SK-N-SH treated with all-trans-retinoic acid at 6 μM for 48 hours (cell line): Measurements from ENCODE around the gene AGPAT3.

Experiments used
- ATAC-seq: fragments of 200-7000 bp; cut with Tn5 transposase; 3 replicates; pipeline ENCODE4 v1.9.1; 2020; ENCODE audit warnings: mild to moderate bottlenecking, moderate library complexity
- ARNTL ChIP-seq: fragments of 450-650 bp; formaldehyde crosslinking; IDR thresholded peaks from 2 replicates; pipeline ENCODE4 v1.5.0; 2020; ENCODE audit warnings: low read depth, mild to moderate bottlenecking, moderate library complexity, borderline replicate concordance
- BACH2 ChIP-seq: fragments of 250-450 bp; sonication (Bioruptor Pico); IDR thresholded peaks from 2 replicates; pipeline ENCODE4 v1.9.0; 2021; ENCODE audit warnings: mild to moderate bottlenecking, borderline replicate concordance
- CSDC2 ChIP-seq: fragments of 250-450 bp; sonication (Bioruptor Pico); IDR thresholded peaks from 2 replicates; pipeline ENCODE4 v1.5.0; 2020; ENCODE audit warnings: mild to moderate bottlenecking, moderate library complexity
- ESRRG ChIP-seq: fragments of 250-450 bp; sonication (Bioruptor Pico); IDR thresholded peaks from 2 replicates; pipeline ENCODE4 v1.6.1; 2021; ENCODE audit warnings: mild to moderate bottlenecking
- GLIS3 ChIP-seq: fragments of 250-450 bp; sonication (Bioruptor Pico); IDR thresholded peaks from 2 replicates; pipeline ENCODE4 v1.5.0; 2020; ENCODE audit warnings: mild to moderate bottlenecking, moderate library complexity
- ISL1 ChIP-seq: fragments of 250-450 bp; sonication (Bioruptor Pico); IDR thresholded peaks from 2 replicates; pipeline ENCODE4 v2.1.2; 2022; ENCODE audit warnings: mild to moderate bottlenecking, moderate library complexity
- OSR1 ChIP-seq: fragments of 250-450 bp; sonication (Bioruptor Pico); IDR thresholded peaks from 2 replicates; pipeline ENCODE4 v1.8.0; 2022; ENCODE audit warnings: moderate library complexity, mild to moderate bottlenecking, inconsistent platforms
- PPARA ChIP-seq: fragments of 250-450 bp; sonication (Bioruptor Pico); IDR thresholded peaks from 2 replicates; pipeline ENCODE4 v1.5.0; 2020; ENCODE audit warnings: mild to moderate bottlenecking, borderline replicate concordance
- RARB ChIP-seq: fragments of 250-450 bp; sonication (Bioruptor Pico); IDR thresholded peaks from 2 replicates; pipeline ENCODE4 v1.8.0; 2021; ENCODE audit warnings: mild to moderate bottlenecking, moderate library complexity
- SNAI2 ChIP-seq: fragments of 250-450 bp; sonication (Bioruptor Pico); IDR thresholded peaks from 2 replicates; pipeline ENCODE4 v1.5.0; 2020; ENCODE audit warnings: mild to moderate bottlenecking, moderate library complexity
- TCF4 ChIP-seq: fragments of 250-450 bp; sonication (Bioruptor Pico); IDR thresholded peaks from 2 replicates; pipeline ENCODE4 v1.8.0; 2021; ENCODE audit warnings: mild to moderate bottlenecking, moderate library complexity, borderline replicate concordance
- TOX ChIP-seq: fragments of 250-450 bp; sonication (Bioruptor Pico); IDR thresholded peaks from 2 replicates; pipeline ENCODE4 v1.8.0; 2021; ENCODE audit warnings: mild to moderate bottlenecking, moderate library complexity, borderline replicate concordance
- ZC3H10 ChIP-seq: fragments of 250-450 bp; sonication (Bioruptor Pico); IDR thresholded peaks from 2 replicates; pipeline ENCODE4 v1.5.1; 2021; ENCODE audit warnings: mild to moderate bottlenecking, moderate library complexity
- ZFP3 ChIP-seq: fragments of 250-450 bp; sonication (Bioruptor Pico); IDR thresholded peaks from 2 replicates; pipeline ENCODE4 v1.5.0; 2020; ENCODE audit warnings: mild to moderate bottlenecking, moderate library complexity
- ZFP30 ChIP-seq: fragments of 450-650 bp; formaldehyde crosslinking; IDR thresholded peaks from 2 replicates; pipeline ENCODE4 v1.5.0; 2022; ENCODE audit warnings: mild to moderate bottlenecking, moderate library complexity
- ZNF565 ChIP-seq: fragments of 450-650 bp; formaldehyde crosslinking; conservative IDR thresholded peaks from 2 replicates; pipeline ENCODE4 v1.5.0; 2020; ENCODE audit warnings: low read depth, mild to moderate bottlenecking, moderate library complexity
- ZNF70 ChIP-seq: fragments of 450-650 bp; formaldehyde crosslinking; IDR thresholded peaks from 2 replicates; pipeline ENCODE4 v1.5.0; 2020; ENCODE audit warnings: mild to moderate bottlenecking, moderate library complexity
- ZNF8 ChIP-seq: fragments of 450-650 bp; formaldehyde crosslinking; IDR thresholded peaks from 2 replicates; pipeline ENCODE4 v1.5.0; 2020; ENCODE audit warnings: mild to moderate bottlenecking, moderate library complexity
- TF ChIP-seq, protein P1 (sequence below): fragments of 250-450 bp; sonication (Bioruptor Pico); IDR thresholded peaks from 2 replicates; pipeline ENCODE4 v1.5.0; 2020; ENCODE audit warnings: mild to moderate bottlenecking, moderate library complexity
- TF ChIP-seq, protein P2 (sequence below): fragments of 250-450 bp; sonication (Bioruptor Pico); IDR thresholded peaks from 2 replicates; pipeline ENCODE4 v1.5.1; 2020; ENCODE audit warnings: low read depth, mild to moderate bottlenecking, moderate library complexity
- TF ChIP-seq, protein P3 (sequence below): fragments of 250-450 bp; sonication (Bioruptor Pico); IDR thresholded peaks from 2 replicates; pipeline ENCODE4 v1.8.0; 2021; ENCODE audit warnings: low read depth, mild to moderate bottlenecking, moderate library complexity, borderline replicate concordance
- TF ChIP-seq, protein P4 (sequence below): fragments of 250-450 bp; sonication (Bioruptor Pico); IDR thresholded peaks from 2 replicates; pipeline ENCODE4 v1.8.0; 2020; ENCODE audit warnings: mild to moderate bottlenecking, moderate library complexity, borderline replicate concordance

Gene AGPAT3

DNA sequence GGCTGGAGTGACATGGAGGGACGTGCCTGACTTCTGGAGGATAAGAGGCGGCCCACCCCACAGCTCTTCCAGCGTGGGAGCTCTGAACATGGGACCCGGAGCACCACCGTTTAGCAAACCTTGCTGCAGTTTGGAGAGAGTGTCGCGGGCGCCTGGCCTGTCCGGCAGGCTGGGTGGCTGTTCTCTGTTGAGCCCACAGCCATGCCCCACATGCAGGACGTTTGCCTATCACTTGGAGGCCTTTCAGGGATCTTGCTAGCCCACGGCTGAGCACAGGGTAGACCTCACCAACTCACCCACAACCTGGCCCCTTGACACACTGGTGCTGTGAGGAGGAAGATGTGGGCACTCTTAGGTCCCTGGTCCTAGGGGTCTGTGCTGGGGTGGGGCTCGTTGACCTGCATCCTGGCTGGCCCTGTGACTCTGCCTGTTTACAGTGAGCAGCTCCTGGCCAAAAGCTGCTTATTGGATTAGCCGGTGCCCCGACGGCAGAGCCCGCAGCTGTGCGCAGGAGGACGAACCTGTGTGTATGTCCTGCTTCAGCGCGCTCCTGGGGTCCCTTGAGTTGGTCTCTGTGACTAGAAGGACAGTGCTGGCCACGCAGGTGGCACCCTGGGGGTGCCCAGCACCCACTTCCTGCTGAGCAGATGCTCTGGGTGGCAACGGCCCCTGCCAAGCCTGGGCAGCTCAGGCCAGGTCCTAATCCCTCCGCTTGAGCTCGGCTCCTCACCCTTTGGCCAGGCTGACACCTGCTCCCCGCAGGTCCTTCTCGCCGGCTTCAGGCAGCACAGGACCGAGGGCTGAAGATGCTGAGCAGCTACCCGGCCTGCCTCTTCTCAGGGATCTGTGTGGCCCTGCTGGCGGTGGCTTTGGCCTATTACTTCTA is 74.7 kb downstream of the AGPAT3 start (continued):
- TF ChIP-seq TCF4 (CRISPR knock-in tag) (no peak), ISL1 (CRISPR knock-in tag) (no peak), RARB (no peak)
- TF ChIP-seq, protein P1, sequence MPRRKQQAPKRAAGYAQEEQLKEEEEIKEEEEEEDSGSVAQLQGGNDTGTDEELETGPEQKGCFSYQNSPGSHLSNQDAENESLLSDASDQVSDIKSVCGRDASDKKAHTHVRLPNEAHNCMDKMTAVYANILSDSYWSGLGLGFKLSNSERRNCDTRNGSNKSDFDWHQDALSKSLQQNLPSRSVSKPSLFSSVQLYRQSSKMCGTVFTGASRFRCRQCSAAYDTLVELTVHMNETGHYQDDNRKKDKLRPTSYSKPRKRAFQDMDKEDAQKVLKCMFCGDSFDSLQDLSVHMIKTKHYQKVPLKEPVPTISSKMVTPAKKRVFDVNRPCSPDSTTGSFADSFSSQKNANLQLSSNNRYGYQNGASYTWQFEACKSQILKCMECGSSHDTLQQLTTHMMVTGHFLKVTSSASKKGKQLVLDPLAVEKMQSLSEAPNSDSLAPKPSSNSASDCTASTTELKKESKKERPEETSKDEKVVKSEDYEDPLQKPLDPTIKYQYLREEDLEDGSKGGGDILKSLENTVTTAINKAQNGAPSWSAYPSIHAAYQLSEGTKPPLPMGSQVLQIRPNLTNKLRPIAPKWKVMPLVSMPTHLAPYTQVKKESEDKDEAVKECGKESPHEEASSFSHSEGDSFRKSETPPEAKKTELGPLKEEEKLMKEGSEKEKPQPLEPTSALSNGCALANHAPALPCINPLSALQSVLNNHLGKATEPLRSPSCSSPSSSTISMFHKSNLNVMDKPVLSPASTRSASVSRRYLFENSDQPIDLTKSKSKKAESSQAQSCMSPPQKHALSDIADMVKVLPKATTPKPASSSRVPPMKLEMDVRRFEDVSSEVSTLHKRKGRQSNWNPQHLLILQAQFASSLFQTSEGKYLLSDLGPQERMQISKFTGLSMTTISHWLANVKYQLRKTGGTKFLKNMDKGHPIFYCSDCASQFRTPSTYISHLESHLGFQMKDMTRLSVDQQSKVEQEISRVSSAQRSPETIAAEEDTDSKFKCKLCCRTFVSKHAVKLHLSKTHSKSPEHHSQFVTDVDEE (CRISPR knock-in tag): no peak
- TF ChIP-seq, all 23 proteins: peak for 0

DNA sequence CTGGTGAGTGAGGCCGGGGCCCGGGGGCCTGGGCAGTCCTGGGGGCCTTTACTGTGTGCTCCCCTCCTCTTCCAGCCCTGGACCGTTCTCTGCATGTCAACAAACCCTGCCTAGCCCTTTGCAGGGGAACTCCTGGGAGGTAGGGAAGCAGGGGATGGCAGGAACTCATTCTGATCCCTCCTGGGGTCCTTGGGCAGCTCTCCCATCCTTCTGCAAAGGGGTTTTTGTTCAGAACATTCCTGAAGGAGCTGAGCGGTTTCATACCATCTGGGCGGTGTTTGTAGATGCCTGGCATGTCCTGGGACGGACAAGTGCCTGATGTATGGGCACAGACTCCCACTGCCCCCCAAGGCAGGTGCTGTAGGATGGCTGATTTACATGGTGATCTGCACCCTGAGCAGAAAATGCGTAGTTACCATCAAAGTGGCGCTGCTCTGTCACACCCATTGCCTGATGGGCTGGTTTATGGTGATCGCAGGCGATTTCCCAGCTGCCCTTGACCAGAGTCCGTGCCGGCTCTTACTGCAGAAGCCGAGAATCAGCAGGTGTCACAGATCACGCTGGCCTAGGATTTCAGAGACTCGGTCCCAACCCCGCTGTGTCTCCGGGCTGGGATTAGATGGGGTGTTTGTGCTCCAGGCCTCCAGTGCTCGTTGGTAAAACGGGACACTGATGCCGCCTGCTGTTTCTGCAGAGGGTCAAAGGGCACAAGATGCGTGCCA is 75.5 kb downstream of the AGPAT3 start:
- no peak for ATAC-seq
- no peak for TF ChIP-seq GLIS3 (CRISPR knock-in tag)
- TF ChIP-seq RARB: no peak
- no peak for TF ChIP-seq ZFP3 (CRISPR knock-in tag)
- TF ChIP-seq ISL1 (CRISPR knock-in tag): no peak
- no peak for TF ChIP-seq OSR1 (CRISPR knock-in tag)
- TF ChIP-seq CSDC2: no peak
- no peak for TF ChIP-seq PPARA
- TF ChIP-seq, protein P2, sequence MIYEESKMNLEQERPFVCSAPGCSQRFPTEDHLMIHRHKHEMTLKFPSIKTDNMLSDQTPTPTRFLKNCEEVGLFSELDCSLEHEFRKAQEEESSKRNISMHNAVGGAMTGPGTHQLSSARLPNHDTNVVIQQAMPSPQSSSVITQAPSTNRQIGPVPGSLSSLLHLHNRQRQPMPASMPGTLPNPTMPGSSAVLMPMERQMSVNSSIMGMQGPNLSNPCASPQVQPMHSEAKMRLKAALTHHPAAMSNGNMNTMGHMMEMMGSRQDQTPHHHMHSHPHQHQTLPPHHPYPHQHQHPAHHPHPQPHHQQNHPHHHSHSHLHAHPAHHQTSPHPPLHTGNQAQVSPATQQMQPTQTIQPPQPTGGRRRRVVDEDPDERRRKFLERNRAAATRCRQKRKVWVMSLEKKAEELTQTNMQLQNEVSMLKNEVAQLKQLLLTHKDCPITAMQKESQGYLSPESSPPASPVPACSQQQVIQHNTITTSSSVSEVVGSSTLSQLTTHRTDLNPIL (CRISPR knock-in tag): no peak
- TF ChIP-seq, protein P3, sequence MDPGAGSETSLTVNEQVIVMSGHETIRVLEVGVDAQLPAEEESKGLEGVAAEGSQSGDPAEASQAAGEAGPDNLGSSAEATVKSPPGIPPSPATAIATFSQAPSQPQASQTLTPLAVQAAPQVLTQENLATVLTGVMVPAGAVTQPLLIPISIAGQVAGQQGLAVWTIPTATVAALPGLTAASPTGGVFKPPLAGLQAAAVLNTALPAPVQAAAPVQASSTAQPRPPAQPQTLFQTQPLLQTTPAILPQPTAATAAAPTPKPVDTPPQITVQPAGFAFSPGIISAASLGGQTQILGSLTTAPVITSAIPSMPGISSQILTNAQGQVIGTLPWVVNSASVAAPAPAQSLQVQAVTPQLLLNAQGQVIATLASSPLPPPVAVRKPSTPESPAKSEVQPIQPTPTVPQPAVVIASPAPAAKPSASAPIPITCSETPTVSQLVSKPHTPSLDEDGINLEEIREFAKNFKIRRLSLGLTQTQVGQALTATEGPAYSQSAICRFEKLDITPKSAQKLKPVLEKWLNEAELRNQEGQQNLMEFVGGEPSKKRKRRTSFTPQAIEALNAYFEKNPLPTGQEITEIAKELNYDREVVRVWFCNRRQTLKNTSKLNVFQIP (CRISPR knock-in tag): no peak
- no peak for TF ChIP-seq TOX
- no peak for TF ChIP-seq ESRRG (CRISPR knock-in tag)
- no peak for TF ChIP-seq ZFP30
- TF ChIP-seq, protein P1 (CRISPR knock-in tag): no peak
- no peak for TF ChIP-seq TCF4 (CRISPR knock-in tag)

DNA sequence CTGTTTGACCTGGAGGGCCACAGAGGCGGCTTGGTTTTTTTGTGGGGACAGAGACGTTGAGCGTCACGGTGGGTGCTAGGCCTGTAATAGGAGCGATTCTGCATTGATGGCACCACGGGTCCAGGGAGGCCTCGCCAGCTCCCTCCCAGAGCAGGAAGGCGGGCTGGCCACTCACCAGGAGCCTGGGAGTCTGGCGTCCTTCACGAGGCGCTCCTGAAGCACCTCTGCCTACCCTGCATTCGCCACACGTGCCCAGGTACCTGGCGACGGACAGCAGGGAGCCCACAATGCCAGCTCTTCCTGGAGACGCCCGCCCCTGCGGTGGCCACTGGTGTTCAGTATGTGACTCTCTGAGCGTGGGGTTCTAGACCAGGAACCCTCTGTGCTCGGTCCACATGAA is 77.2 kb downstream of the AGPAT3 start:
- TF ChIP-seq CSDC2 (no peak), TCF4 (CRISPR knock-in tag) (no peak), ZFP3 (CRISPR knock-in tag) (no peak), ESRRG (CRISPR knock-in tag) (no peak), ISL1 (CRISPR knock-in tag) (no peak), ZC3H10 (CRISPR knock-in tag) (no peak), GLIS3 (CRISPR knock-in tag) (no peak), TOX (no peak), ZNF565 (CRISPR knock-in tag) (no peak), OSR1 (CRISPR knock-in tag) (no peak), RARB (no peak), BACH2 (CRISPR knock-in tag) (no peak), ZNF8 (CRISPR knock-in tag) (no peak), ARNTL (CRISPR knock-in tag) (no peak), ZFP30 (no peak), SNAI2 (CRISPR knock-in tag) (no peak), ZNF70 (CRISPR knock-in tag) (no peak)
- TF ChIP-seq, protein P3 (CRISPR knock-in tag): no peak
- TF ChIP-seq, protein P4, sequence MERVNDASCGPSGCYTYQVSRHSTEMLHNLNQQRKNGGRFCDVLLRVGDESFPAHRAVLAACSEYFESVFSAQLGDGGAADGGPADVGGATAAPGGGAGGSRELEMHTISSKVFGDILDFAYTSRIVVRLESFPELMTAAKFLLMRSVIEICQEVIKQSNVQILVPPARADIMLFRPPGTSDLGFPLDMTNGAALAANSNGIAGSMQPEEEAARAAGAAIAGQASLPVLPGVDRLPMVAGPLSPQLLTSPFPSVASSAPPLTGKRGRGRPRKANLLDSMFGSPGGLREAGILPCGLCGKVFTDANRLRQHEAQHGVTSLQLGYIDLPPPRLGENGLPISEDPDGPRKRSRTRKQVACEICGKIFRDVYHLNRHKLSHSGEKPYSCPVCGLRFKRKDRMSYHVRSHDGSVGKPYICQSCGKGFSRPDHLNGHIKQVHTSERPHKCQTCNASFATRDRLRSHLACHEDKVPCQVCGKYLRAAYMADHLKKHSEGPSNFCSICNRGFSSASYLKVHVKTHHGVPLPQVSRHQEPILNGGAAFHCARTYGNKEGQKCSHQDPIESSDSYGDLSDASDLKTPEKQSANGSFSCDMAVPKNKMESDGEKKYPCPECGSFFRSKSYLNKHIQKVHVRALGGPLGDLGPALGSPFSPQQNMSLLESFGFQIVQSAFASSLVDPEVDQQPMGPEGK (CRISPR knock-in tag): no peak
- TF ChIP-seq, all 23 proteins: peak for 0
- no peak for ATAC-seq
